NK-92 treated with Interleukin-12 subunit alpha and Interleukin-12 subunit beta, amount 100 ng/mL, for 24 hours (cell line): ENCODE data around the gene LRRC4B.

Source experiments
- DNase-seq: peaks from one replicate; lab custom pipeline; 2025; lab: John Stamatoyannopoulos, UW

The LRRC4B gene

GRCh38 chr19:50522881-50523280 lies 45.4 kb downstream of the LRRC4B start:
- no peak for DNase-seq

GRCh38 chr19:50520822-50521465 lies 47.3 kb downstream of the LRRC4B start:
- DNase-seq, result no peak

- DNase-seq, result no peak
Measured at GRCh38 chr19:50519006-50519575, 49.1 kb downstream of the LRRC4B start.

GRCh38 chr19:50518091-50519005 lies 49.9 kb downstream of the LRRC4B start:
- no peak for DNase-seq

GRCh38 chr19:50517704-50518075 lies 50.5 kb downstream of the LRRC4B start:
- no peak for DNase-seq

GRCh38 chr19:50516964-50517703 lies 51.1 kb downstream of the LRRC4B start:
- DNase-seq, result no peak

GRCh38 chr19:50516456-50516855 lies 51.8 kb downstream of the LRRC4B start:
- DNase-seq, result no peak

- no peak for DNase-seq
Measured at GRCh38 chr19:50515168-50515561, 53.1 kb downstream of the LRRC4B start.

GRCh38 chr19:50514346-50515167 lies 53.7 kb downstream of the LRRC4B start:
- no peak for DNase-seq

GRCh38 chr19:50513746-50514345 lies 54.4 kb downstream of the LRRC4B start, which contains the start of gene ASPDH:
Gene ASPDH (minus strand): TSS chr19:50513913. CDS start chr19:50513823, 90 bp downstream.
- no peak for DNase-seq

GRCh38 chr19:50512999-50513745 lies 55.1 kb downstream of the LRRC4B start:
- no peak for DNase-seq

GRCh38 chr19:50512112-50512998 lies 55.9 kb downstream of the LRRC4B start:
- no peak for DNase-seq

GRCh38 chr19:50511069-50511822 lies 57.0 kb downstream of the LRRC4B start, which contains the start of gene JOSD2:
Gene JOSD2 (minus strand): TSS chr19:50511191. CDS start chr19:50510431, 760 bp downstream.
- DNase-seq, result peak; percentile 98

- DNase-seq, result no peak
Measured at GRCh38 chr19:50510700-50511068, 57.6 kb downstream of the LRRC4B start.

- DNase-seq, result no peak
Measured at GRCh38 chr19:50510121-50510670, 58.0 kb downstream of the LRRC4B start.

- DNase-seq, result no peak
Measured at GRCh38 chr19:50509366-50509765, 58.9 kb downstream of the LRRC4B start.

- no peak for DNase-seq
Measured at GRCh38 chr19:50508843-50509190, 59.4 kb downstream of the LRRC4B start.

GRCh38 chr19:50507376-50507775 lies 60.9 kb downstream of the LRRC4B start:
- no peak for DNase-seq
